ENCODE results near the gene TMPRSS3. TPM values are rescaled to one million over a fixed set of nuclear protein-coding genes. Genes with fewer than 3 reads are reported as not detected.
A peak's percentile ranks its signal among the peaks of the same experiment; 100 is the strongest.

TMPRSS3 gene
- total RNA-seq, 2 donors from 2014 or later: not detected

DNA sequence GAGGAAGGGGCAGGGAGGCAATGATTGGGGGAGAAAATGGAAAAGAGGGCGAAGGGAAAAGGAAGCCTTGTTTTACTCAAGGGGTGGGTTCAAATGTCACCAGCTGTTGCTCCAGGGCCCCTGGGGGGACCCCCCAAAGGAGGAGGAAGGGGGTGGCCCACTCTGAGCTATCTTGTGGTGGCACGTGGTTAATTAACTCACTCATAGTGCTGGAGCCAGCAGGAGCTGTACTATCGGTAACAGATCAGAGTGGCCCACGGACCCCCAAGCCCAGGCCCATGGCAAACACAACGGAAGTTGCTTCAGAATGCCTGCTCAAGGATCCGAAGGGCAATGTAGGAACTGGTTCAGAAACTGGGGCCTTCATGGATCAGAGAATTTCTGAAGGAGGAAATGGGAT, 52.3 kb downstream of the TMPRSS3 start:
- Histone ChIP-seq H3K4me3 (ENCODE audit: low read length) (no peak overlapping the region), H3K4me1 (ENCODE audit: control insufficient read depth, insufficient read depth, low read length) (peaks cover 3% of the 10 kb centered on the region), H3K27me3 (ENCODE audit: control insufficient read depth, insufficient read depth, low read length, poor library complexity, severe bottlenecking) (no peaks in the 10 kb centered on the region), H3K9ac (ENCODE audit: extremely low read depth, low read length, poor library complexity, severe bottlenecking) (no peak overlapping the region), H3K27ac (ENCODE audit: low read depth, low read length) (no peak overlapping the region), H3K36me3 (ENCODE audit: control insufficient read depth, insufficient read depth, low read length) (no peaks in the 10 kb centered on the region), H3K9me3 (ENCODE audit: control insufficient read depth, low read length) (no peaks in the 10 kb centered on the region)
- H3K4me3 Mint-ChIP-seq: no peak overlapping the region
- peak; percentile 22 for DNase-seq
- no peaks in the 10 kb centered on the region for H3K9me3 Mint-ChIP-seq
- 93 to 100% methylated on average over 4 to 6 of the region's 6 CpGs for WGBS, 2 experiments (ENCODE audit: insufficient coverage in 1 of 2, insufficient read length in 1 of 2)
- no peaks in the 10 kb centered on the region for H3K36me3 Mint-ChIP-seq (ENCODE audit: low read depth)
- H3K27ac Mint-ChIP-seq: no peak overlapping the region
- no peaks in the 10 kb centered on the region for H3K4me1 Mint-ChIP-seq
- H3K27me3 Mint-ChIP-seq (ENCODE audit: insufficient read depth): no peaks in the 10 kb centered on the region
- TF ChIP-seq, protein P1, sequence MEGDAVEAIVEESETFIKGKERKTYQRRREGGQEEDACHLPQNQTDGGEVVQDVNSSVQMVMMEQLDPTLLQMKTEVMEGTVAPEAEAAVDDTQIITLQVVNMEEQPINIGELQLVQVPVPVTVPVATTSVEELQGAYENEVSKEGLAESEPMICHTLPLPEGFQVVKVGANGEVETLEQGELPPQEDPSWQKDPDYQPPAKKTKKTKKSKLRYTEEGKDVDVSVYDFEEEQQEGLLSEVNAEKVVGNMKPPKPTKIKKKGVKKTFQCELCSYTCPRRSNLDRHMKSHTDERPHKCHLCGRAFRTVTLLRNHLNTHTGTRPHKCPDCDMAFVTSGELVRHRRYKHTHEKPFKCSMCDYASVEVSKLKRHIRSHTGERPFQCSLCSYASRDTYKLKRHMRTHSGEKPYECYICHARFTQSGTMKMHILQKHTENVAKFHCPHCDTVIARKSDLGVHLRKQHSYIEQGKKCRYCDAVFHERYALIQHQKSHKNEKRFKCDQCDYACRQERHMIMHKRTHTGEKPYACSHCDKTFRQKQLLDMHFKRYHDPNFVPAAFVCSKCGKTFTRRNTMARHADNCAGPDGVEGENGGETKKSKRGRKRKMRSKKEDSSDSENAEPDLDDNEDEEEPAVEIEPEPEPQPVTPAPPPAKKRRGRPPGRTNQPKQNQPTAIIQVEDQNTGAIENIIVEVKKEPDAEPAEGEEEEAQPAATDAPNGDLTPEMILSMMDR (conservative IDR thresholded peaks at IDR 0.05): no peak

DNA sequence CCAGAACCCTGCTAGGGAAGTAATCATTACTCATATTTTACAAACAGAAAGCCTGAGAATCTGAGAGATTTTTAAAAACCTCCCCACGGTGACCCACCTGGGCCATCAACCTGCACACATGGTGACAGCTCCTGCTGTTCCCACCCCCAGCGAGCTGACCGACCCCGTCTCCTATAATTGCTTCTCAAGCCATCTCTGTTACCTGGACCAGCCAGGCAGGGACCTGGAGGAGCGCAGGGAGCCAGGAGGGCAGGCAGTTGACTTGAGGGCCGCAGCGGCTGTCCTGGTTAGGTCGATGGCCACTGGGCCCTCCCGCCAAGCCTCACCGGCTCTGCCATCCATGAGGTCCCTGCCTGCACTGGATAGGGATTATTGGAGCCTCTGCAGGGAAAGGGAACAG, 52.8 kb downstream of the TMPRSS3 start:
- Mint-ChIP-seq H3K27me3 (ENCODE audit: insufficient read depth) (no peaks in the 10 kb centered on the region), H3K4me1 (peaks cover 2% of the 10 kb centered on the region), H3K4me3 (no peak overlapping the region), H3K9me3 (no peaks in the 10 kb centered on the region), H3K27ac (no peak overlapping the region), H3K36me3 (ENCODE audit: low read depth) (no peaks in the 10 kb centered on the region)
- peak; percentile 24 for DNase-seq
- no peaks in the 10 kb centered on the region for H3K36me3 ChIP-seq (ENCODE audit: control insufficient read depth, insufficient read depth, low read length)
- no peak overlapping the region for H3K9ac ChIP-seq (ENCODE audit: extremely low read depth, low read length, poor library complexity, severe bottlenecking)
- H3K27ac ChIP-seq (ENCODE audit: low read depth, low read length): no peak overlapping the region
- H3K4me1 ChIP-seq (ENCODE audit: control insufficient read depth, insufficient read depth, low read length): peaks cover 3% of the 10 kb centered on the region
- no peaks in the 10 kb centered on the region for H3K27me3 ChIP-seq (ENCODE audit: control insufficient read depth, insufficient read depth, low read length, poor library complexity, severe bottlenecking)
- WGBS, 2 experiments (ENCODE audit: insufficient coverage in 1 of 2, insufficient read length in 1 of 2): 65 to 74% methylated on average over 8 to 10 of the region's 10 CpGs
- no peak overlapping the region for H3K4me3 ChIP-seq (ENCODE audit: low read length)
- TF ChIP-seq, protein P1 (conservative IDR thresholded peaks at IDR 0.05): no peak
- no peaks in the 10 kb centered on the region for H3K9me3 ChIP-seq (ENCODE audit: control insufficient read depth, low read length)

DNA sequence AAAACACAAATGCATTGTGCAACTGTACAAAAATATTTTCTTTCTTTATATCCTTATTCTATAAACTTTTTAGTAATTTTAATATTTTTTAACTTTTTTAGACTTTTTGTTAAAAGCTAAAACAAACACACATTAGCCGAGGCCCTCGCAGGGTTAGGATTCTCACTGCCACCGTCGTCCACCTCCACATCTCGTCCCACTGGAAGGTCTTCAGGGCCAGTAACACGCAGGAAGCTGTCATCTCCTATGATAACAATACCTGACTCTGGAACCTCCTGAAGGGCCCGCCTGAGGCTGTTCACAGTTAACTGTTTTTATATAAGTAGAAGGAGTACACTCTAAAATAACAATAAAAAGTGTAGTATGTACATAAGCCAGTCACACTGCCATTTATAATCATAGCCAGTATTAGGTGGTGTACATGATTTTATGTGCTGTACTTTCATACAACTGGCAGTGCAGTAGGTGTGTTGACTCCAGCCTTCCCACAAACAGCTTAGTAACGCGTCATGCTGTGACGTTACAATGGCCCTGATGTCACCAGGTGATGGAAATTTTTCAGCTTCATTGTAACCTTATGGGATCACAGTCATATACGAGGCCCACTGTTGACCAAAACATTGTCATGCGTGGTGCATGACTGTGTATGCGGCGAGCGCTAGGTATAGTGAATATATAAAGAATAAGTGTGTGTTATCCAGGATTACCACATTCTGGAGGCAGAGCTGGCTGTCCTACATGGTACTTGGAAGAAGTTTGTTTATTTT, 53.9 kb downstream of the TMPRSS3 start:
- Mint-ChIP-seq H3K36me3 (ENCODE audit: low read depth) (no peaks in the 10 kb centered on the region), H3K27ac (no peak overlapping the region), H3K9me3 (no peaks in the 10 kb centered on the region), H3K27me3 (ENCODE audit: insufficient read depth) (no peaks in the 10 kb centered on the region), H3K4me3 (no peak overlapping the region), H3K4me1 (peaks cover 5% of the 10 kb centered on the region)
- TF ChIP-seq, protein P1 (conservative IDR thresholded peaks at IDR 0.05): no peak
- DNase-seq: peak; percentile 35
- H3K27ac ChIP-seq (ENCODE audit: low read depth, low read length): no peak overlapping the region
- H3K9me3 ChIP-seq (ENCODE audit: control insufficient read depth, low read length): no peaks in the 10 kb centered on the region
- WGBS, 2 experiments (ENCODE audit: insufficient coverage in 1 of 2, insufficient read length in 1 of 2): 93 to 94% methylated on average over 8 to 14 of the region's 15 CpGs
- peaks cover 3% of the 10 kb centered on the region for H3K4me1 ChIP-seq (ENCODE audit: control insufficient read depth, insufficient read depth, low read length)
- H3K27me3 ChIP-seq (ENCODE audit: control insufficient read depth, insufficient read depth, low read length, poor library complexity, severe bottlenecking): no peaks in the 10 kb centered on the region
- H3K36me3 ChIP-seq (ENCODE audit: control insufficient read depth, insufficient read depth, low read length): no peaks in the 10 kb centered on the region
- H3K9ac ChIP-seq (ENCODE audit: extremely low read depth, low read length, poor library complexity, severe bottlenecking): no peak overlapping the region
- H3K4me3 ChIP-seq (ENCODE audit: low read length): no peak overlapping the region
